Measurements from ENCODE around the gene PTPRR.

DNA sequence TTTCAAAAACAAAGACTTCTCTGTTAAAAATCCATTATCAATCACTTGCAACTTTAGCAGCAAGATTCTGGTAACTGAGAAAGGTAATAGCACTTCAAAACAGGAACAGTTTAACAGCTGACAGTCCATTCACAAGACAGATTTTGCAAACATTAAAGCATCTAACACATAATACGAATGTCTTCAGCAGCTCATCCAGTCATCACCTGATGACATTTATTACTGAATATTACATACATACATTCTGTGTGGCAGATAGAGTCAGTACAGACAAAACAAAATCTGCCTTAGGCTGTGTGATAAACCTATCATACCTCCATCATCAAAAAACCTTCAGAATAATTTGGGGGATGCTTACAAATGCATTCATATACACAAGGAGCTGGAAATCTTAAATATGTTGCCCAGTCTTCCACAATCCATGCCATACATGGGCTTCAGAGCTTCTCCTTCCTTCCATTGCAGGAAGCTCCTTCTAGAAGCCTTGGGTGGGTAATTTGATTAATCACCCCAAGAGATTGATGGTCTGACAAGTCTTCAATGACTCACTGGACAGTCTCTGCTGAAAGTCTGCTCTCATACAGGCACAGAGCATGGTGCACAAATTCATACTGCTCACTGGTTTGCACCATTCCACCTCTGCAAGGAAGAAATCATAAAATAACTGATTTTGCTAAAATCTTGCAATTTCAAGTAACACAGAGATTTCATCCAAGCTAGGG is 281.7 kb downstream of the PTPRR start:
- TF ChIP-seq CEBPZ (IDR thresholded peaks at IDR 0.05; ENCODE audit: low read length) (no peak), ZNF598 (CRISPR knock-in tag; IDR thresholded peaks at IDR 0.05; ENCODE audit: borderline replicate concordance) (no peak), YY1 (IDR thresholded peaks at IDR 0.05; ENCODE audit: insufficient read depth, insufficient replicate concordance, low read depth, low read length) (no peak), NFE2L1 (CRISPR knock-in tag; IDR thresholded peaks at IDR 0.05; ENCODE audit: borderline replicate concordance) (no peak), POLR2AphosphoS5 (IDR thresholded peaks at IDR 0.05; ENCODE audit: low read depth, low read length) (no peak), CREM (IDR thresholded peaks at IDR 0.05) (no peak), CREM (CRISPR knock-in tag; IDR thresholded peaks at IDR 0.05) (no peak), ZKSCAN1 (IDR thresholded peaks at IDR 0.05; ENCODE audit: low read length) (no peak), HNF4A (CRISPR knock-in tag; IDR thresholded peaks at IDR 0.05) (no peak), KDM3A (CRISPR knock-in tag; IDR thresholded peaks at IDR 0.05; ENCODE audit: low read depth) (no peak), ERF (CRISPR knock-in tag; IDR thresholded peaks at IDR 0.05) (no peak)
- TF ChIP-seq, protein P1, sequence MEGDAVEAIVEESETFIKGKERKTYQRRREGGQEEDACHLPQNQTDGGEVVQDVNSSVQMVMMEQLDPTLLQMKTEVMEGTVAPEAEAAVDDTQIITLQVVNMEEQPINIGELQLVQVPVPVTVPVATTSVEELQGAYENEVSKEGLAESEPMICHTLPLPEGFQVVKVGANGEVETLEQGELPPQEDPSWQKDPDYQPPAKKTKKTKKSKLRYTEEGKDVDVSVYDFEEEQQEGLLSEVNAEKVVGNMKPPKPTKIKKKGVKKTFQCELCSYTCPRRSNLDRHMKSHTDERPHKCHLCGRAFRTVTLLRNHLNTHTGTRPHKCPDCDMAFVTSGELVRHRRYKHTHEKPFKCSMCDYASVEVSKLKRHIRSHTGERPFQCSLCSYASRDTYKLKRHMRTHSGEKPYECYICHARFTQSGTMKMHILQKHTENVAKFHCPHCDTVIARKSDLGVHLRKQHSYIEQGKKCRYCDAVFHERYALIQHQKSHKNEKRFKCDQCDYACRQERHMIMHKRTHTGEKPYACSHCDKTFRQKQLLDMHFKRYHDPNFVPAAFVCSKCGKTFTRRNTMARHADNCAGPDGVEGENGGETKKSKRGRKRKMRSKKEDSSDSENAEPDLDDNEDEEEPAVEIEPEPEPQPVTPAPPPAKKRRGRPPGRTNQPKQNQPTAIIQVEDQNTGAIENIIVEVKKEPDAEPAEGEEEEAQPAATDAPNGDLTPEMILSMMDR (CRISPR knock-in tag; IDR thresholded peaks at IDR 0.05): no peak
- TF ChIP-seq, protein P2, sequence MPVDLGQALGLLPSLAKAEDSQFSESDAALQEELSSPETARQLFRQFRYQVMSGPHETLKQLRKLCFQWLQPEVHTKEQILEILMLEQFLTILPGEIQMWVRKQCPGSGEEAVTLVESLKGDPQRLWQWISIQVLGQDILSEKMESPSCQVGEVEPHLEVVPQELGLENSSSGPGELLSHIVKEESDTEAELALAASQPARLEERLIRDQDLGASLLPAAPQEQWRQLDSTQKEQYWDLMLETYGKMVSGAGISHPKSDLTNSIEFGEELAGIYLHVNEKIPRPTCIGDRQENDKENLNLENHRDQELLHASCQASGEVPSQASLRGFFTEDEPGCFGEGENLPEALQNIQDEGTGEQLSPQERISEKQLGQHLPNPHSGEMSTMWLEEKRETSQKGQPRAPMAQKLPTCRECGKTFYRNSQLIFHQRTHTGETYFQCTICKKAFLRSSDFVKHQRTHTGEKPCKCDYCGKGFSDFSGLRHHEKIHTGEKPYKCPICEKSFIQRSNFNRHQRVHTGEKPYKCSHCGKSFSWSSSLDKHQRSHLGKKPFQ (CRISPR knock-in tag; IDR thresholded peaks at IDR 0.05; ENCODE audit: insufficient replicate concordance): no peak

Measured in HepG2 (cell line).